ENCODE data around the gene FBXO10.
"Not testable (repeated sequence)": the region's sequence is repeated elsewhere in the genome, so short reads cannot be mapped to it uniquely, and the experiment has no call there.

Gene FBXO10

GRCh38 chr9:37575921-37576721, at the start of gene FBXO10:
Gene FBXO10, minus strand, starts transcription at chr9:37576380. Its CDS starts 34,612 bp downstream, at chr9:37541768.
- peak; percentile 89 for DNase-seq

- DNase-seq, result no peak
Observed at GRCh38 chr9:37625758-37626147, 49.6 kb upstream of the FBXO10 start.

- DNase-seq, result no peak
Observed at GRCh38 chr9:37625036-37625757, 49.0 kb upstream of the FBXO10 start.

GRCh38 chr9:37624073-37624472, 47.9 kb upstream of the FBXO10 start:
- DNase-seq, result no peak

- DNase-seq, result no peak
Observed at GRCh38 chr9:37623267-37623666, 47.1 kb upstream of the FBXO10 start.

- DNase-seq, result no peak
Observed at GRCh38 chr9:37622462-37622861, 46.3 kb upstream of the FBXO10 start.

- DNase-seq, result no peak
Observed at GRCh38 chr9:37621273-37622121, 45.3 kb upstream of the FBXO10 start.

- no peak for DNase-seq
Observed at GRCh38 chr9:37620396-37620795, 44.2 kb upstream of the FBXO10 start.

GRCh38 chr9:37619806-37620205, 43.6 kb upstream of the FBXO10 start:
- DNase-seq, result no peak

GRCh38 chr9:37618817-37619216, 42.6 kb upstream of the FBXO10 start:
- no peak for DNase-seq

GRCh38 chr9:37617832-37618231, 41.7 kb upstream of the FBXO10 start:
- DNase-seq, result no peak

GRCh38 chr9:37617161-37617560, 41.0 kb upstream of the FBXO10 start:
- no peak for DNase-seq

GRCh38 chr9:37611961-37612360, 35.8 kb upstream of the FBXO10 start:
- DNase-seq, result no peak

GRCh38 chr9:37611014-37611413, 34.8 kb upstream of the FBXO10 start:
- DNase-seq, result no peak

- no peak for DNase-seq
Observed at GRCh38 chr9:37609735-37610397, 33.7 kb upstream of the FBXO10 start.

- DNase-seq, result no peak
Observed at GRCh38 chr9:37608250-37608649, 32.1 kb upstream of the FBXO10 start.

GRCh38 chr9:37604296-37604695, 28.1 kb upstream of the FBXO10 start:
- DNase-seq, result no peak

- no peak for DNase-seq
Observed at GRCh38 chr9:37602817-37603216, 26.6 kb upstream of the FBXO10 start.

- DNase-seq, result not testable (repeated sequence)
Observed at GRCh38 chr9:37602061-37602460, 25.9 kb upstream of the FBXO10 start.

GRCh38 chr9:37596504-37596903, 20.3 kb upstream of the FBXO10 start:
- DNase-seq, result no peak

- no peak for DNase-seq
Observed at GRCh38 chr9:37593883-37594448, 17.8 kb upstream of the FBXO10 start.

All from femur (tissue), 1 donor.